22Rv1 (cell line): ENCODE measurements around the gene DIP2C.

Experiments
- ZFX ChIP-seq: fragments of 450-650 bp; IDR thresholded peaks from 2 replicates; pipeline ENCODE4 v1.6.1; 2017; ENCODE audit warnings: antibody characterized with exemption, borderline replicate concordance
- TF ChIP-seq, protein P1 (sequence below): fragments of 450-650 bp; IDR thresholded peaks from 2 replicates; pipeline ENCODE4 v1.5.1; 2017; ENCODE audit warnings: mild to moderate bottlenecking

GRCh38 chr10:695396-695795, 5.9 kb upstream of the DIP2C start:
- TF ChIP-seq, protein P1, sequence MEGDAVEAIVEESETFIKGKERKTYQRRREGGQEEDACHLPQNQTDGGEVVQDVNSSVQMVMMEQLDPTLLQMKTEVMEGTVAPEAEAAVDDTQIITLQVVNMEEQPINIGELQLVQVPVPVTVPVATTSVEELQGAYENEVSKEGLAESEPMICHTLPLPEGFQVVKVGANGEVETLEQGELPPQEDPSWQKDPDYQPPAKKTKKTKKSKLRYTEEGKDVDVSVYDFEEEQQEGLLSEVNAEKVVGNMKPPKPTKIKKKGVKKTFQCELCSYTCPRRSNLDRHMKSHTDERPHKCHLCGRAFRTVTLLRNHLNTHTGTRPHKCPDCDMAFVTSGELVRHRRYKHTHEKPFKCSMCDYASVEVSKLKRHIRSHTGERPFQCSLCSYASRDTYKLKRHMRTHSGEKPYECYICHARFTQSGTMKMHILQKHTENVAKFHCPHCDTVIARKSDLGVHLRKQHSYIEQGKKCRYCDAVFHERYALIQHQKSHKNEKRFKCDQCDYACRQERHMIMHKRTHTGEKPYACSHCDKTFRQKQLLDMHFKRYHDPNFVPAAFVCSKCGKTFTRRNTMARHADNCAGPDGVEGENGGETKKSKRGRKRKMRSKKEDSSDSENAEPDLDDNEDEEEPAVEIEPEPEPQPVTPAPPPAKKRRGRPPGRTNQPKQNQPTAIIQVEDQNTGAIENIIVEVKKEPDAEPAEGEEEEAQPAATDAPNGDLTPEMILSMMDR, result no peak
- TF ChIP-seq ZFX, result no peak
